ENCODE data around the gene PDZD11.
A peak's percentile ranks its signal among the peaks of the same experiment; 100 is the strongest.
"Not testable (repeated sequence)": the region's sequence is repeated elsewhere in the genome, so short reads cannot be mapped to it uniquely, and the experiment has no call there.

The PDZD11 gene, protein sequence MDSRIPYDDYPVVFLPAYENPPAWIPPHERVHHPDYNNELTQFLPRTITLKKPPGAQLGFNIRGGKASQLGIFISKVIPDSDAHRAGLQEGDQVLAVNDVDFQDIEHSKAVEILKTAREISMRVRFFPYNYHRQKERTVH

DNA sequence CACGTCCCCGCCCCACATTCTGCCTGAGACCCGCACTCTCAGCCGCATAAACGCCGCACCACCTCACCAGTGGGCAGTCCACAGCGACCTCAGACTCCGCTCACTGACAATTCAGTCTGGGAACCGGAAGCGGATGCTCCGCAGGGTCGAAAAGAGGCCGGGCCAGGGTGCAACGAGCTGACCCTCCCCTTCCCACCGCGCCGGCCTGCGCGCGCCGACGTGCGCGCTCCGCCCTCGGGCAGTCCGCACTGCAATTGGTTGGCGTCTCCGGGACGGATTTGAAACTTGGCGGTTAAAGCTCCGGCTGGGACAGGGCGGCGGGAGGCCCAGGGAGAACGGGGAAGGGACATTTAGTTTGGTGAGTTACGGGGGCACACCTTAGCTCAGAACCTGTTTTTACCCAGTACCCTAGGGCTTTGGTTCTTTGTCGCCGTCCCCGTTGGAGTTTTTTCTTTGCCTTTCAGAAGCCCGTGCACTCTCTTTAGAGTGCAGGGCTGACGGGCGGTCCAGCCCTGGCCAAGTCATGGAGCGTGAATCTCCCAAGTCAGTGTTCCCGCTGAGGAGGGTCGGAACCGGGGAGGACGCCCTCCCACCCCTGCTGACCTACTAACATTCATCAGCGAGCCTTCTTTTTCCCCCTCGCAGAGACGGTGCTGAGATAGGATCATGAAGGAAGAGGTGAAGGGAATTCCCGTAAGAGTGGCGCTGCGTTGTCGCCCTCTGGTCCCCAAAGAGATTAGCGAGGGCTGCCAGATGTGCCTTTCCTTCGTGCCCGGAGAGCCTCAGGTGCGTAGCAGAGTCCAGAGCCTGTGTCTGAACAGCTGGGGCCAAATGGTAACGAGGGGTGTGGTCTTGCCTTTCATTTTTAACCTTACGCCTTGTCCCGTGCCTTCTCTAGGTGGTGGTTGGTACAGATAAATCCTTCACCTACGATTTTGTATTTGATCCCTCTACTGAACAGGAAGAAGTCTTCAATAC, at the start of gene PDZD11, which contains the start of gene KIF4A:
TSS of gene PDZD11 (minus strand) at position 135 of the 978 bp plus-strand sequence. CDS start 586 bp downstream, outside the sequence.
TSS of gene KIF4A (plus strand) at position 312 of the 978 bp plus-strand sequence. CDS start at position 667, 355 bp downstream.
- DNase-seq = peak; percentile 79 to 85

GRCh38 chrX:70338290-70338689, 48.6 kb upstream of the PDZD11 start:
- no peak for DNase-seq

DNA sequence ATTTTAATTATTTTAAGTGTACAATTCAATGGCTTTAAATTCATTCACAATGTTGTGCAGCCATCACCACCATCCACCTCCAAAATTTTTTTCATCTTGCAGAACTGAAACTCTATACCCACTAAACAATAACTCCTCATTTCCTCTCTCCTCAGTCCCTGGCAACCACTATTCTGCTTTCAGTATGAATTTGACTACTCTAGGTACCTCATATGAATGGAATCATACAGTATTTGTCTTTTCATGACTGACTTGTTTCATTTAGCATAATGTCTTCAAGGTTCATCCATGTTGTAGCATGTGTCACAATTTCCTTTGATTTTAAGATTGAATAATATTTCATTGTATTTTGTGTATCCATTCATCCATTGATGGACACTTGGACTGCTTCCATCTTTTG, 47.0 kb upstream of the PDZD11 start:
- DNase-seq = no peak

- no peak for DNase-seq
Measured at GRCh38 chrX:70332600-70332999, 42.9 kb upstream of the PDZD11 start.

- DNase-seq = no peak
Measured at GRCh38 chrX:70331161-70331560, 41.4 kb upstream of the PDZD11 start.

DNA sequence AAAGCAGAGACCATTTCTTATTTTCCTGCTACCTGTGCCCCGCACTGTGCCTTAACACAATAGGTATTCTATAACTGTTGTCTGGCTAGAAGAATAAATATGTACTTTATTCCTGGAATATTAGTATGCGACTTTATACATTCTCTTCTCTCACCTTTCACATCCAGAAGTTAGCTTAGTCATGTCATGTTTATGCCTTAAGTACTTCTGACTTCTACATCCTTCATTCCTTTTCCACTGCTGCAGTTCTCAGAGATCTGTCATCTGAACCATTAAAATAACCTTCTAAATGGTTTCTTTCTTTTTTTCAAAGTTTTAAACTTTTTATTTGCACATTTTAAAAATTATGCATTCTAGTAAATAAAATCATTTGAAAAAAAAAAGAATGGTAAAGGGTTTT, 34.6 kb upstream of the PDZD11 start:
- DNase-seq = no peak

DNA sequence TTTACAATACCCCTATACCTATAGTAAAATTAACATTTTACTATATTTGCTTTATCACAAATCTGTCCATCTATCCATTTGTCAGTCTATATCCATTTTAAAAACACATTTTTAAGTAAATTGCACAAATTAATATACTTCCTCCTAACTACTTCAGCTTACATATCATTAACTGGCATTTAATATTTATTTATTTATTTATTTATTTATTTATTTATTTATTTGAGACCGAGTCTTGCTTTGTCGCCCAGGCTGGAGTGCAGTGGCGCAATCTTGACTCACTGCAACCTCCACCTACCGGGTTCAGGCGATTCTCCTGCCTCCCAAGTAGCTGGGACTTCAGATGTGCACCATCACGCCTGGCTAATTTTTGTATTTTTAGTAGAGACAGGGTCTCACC, 33.9 kb upstream of the PDZD11 start:
- DNase-seq = not testable (repeated sequence)

GRCh38 chrX:70322784-70323183, 33.1 kb upstream of the PDZD11 start:
- DNase-seq = no peak

DNA sequence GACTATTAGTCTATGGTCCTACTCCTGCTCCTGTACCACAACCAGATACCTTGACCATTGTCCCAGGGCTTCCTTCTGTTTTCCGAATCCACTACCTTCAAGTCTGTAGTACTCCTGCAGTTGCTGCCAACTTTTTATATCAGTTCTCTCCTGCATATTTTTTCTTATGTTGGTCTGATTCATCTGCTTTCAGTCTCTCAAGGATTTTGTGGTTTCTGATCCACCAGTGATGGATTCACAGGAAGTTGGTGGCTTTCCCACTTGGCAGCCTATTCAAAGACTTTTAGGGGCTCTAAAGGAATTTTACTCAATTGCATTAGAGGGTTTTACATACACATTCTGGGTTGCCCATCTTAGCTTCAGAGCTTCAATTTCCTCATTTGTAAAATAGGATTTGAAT, 23.8 kb upstream of the PDZD11 start:
- DNase-seq = no peak

DNA sequence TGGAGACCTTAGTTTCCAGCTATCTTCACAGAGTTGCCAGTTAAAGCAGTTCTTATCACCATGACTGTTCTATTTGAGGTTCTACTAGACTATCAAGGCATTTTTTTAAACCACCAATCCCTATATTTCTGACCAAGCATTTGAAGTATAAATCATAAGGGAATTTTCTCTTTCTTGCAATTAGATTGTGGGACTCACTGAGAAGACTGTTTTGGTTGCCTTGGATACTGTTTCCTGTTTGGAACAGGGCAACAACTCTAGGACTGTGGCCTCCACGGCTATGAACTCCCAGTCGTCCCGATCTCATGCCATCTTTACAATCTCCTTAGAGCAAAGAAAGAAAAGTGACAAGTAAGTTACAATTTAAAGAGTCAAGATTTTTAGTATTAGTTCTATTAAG, 12.0 kb upstream of the PDZD11 start:
- DNase-seq = no peak

DNA sequence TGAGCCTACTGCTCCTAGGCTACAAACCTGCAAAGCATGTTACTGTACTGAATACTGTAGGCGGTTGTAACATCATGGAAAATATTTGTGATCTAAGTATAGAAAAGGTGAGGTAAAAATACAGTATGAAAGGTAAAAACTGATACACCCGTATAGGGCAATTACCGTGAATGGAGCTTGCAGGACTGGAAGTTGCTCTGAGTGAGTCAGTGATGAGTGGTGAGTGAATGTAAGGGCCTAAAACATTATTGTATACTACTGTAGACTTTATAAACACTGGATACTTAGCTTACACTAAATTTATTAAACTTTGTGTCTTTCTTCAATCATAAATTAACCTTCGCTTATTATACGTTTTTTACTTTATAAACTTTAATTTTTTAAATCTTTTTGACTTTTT, 3.9 kb upstream of the PDZD11 start:
- no peak for DNase-seq

DNA sequence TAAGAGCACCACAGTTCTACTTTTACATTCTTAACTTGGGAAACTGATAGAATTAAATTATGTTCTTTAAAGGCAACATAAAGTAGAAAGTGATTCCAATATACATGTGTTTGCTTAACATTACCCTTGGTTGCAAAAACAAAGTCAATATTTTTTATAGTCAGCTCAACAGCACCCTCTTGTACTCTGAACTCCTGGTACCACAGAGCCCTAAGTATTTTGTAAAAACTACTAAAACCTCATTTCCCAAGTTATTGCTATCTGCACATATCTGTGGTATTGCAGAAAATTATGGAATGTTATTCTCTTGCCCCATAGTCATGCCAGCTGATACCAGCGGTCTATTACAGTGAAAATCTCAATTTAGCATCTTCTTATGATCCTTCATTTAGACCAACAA, 3.1 kb upstream of the PDZD11 start:
- DNase-seq = no peak

- no peak for DNase-seq
Measured at GRCh38 chrX:70289168-70289792, 447 bp downstream of the PDZD11 start.

DNA sequence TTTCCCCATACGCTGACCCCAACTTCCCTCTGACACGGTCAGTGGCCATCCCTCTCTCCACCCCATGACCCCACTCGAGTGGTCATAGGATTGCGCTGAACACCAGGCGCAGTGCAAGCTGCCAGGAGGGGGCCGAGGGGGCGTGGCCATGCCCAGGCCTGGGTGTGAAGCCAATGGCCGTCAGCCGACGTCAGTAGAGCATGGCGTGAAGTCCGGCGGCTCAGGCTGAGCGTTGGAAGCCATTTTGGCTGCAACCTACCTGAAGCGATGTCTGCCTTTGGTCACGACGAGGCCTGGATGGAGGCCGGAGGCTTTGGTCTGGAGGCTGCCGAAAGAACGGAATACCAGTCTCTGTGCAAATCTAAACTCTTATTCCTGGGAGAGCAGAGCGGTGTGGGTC, 7.8 kb downstream of the PDZD11 start, which contains the start of gene RAB41:
TSS of gene RAB41 (plus strand) at position 222 of the 400 bp plus-strand sequence. CDS start at position 268, 46 bp downstream.
- DNase-seq = no peak

GRCh38 chrX:70280573-70280972, 9.2 kb downstream of the PDZD11 start:
- no peak for DNase-seq

DNA sequence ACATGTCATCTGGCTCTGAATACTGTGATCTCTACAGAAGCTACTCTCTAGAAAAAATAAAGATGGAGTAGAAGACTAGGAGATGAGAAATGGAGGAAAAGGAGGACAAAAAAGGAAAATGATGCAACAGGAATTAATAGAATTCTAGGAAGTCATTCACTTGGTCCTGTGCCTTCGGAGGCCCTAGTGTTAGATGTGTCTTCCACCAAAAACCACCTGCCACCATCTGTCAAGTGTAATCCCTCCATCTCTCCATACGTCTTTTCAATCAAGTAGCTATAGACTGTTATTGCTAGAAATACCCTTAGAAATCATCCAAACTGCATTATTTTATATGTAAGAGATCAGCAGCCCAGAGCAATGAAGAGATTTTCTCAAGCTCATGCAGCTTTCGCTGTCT, 10.6 kb downstream of the PDZD11 start:
- DNase-seq = no peak

- DNase-seq = not testable (repeated sequence)
Measured at GRCh38 chrX:70274029-70274428, 15.7 kb downstream of the PDZD11 start.

- no peak for DNase-seq
Measured at GRCh38 chrX:70268034-70268433, 21.7 kb downstream of the PDZD11 start, which contains the start of gene ARR3. Gene ARR3, plus strand, starts transcription at chrX:70268334. Its CDS starts 1,052 bp downstream, at chrX:70269386.

GRCh38 chrX:70264784-70265183, 24.9 kb downstream of the PDZD11 start:
- DNase-seq = no peak

DNA sequence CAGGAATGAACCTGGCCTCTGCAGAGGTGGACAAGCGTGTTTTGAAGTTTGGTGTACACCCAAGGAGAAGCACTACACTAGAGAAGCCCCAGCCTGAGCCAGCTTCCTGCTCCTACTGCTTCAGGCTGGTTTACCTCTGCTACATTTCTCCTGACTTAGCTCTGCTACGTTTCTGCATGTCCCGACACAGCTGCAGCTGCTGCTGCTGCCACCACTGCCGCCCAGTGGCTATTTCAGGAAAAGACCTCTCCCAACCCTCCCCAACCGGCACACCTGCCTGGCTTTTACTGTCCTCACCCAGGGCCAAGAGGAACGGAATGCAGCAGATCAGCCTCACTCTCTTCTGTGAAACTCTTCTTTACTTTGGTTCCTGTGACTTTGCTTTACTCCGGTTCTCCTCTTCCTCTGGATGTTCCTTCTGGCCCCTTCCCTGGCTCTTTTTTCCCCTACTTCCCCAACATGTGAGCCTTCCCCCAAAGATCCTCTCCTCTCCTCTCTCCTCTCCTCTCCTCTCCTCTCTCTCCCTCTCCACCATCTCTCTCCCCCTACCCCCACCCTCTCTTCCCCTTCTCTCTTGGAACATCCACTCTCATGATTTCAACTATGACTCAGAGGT, 26.7 kb downstream of the PDZD11 start:
- peak in 1 of 2 donors; percentile 8 for DNase-seq

DNA sequence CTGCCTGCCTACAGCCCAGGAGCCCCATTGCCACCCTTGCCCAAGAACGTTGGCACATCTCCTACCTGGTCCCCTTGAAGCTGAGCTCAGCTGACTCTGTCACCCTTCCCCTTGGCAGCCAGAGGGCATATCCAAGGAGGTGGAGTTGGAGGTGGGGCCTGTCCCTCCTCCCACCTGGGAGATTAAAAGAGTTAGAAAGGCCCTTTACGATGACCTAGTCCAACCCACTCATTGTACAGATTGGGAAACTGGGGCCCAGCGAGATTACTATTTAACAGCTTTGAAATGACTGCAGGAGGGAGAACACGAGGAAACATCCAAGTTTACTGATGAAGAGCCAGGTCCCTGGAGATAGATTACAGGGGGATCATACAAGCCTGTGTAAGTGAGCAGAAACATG, 29.6 kb downstream of the PDZD11 start, which contains the start of gene P2RY4:
TSS of gene P2RY4 (minus strand) at position 101 of the 400 bp plus-strand sequence. CDS start 580 bp downstream, outside the sequence.
- no peak for DNase-seq

DNA sequence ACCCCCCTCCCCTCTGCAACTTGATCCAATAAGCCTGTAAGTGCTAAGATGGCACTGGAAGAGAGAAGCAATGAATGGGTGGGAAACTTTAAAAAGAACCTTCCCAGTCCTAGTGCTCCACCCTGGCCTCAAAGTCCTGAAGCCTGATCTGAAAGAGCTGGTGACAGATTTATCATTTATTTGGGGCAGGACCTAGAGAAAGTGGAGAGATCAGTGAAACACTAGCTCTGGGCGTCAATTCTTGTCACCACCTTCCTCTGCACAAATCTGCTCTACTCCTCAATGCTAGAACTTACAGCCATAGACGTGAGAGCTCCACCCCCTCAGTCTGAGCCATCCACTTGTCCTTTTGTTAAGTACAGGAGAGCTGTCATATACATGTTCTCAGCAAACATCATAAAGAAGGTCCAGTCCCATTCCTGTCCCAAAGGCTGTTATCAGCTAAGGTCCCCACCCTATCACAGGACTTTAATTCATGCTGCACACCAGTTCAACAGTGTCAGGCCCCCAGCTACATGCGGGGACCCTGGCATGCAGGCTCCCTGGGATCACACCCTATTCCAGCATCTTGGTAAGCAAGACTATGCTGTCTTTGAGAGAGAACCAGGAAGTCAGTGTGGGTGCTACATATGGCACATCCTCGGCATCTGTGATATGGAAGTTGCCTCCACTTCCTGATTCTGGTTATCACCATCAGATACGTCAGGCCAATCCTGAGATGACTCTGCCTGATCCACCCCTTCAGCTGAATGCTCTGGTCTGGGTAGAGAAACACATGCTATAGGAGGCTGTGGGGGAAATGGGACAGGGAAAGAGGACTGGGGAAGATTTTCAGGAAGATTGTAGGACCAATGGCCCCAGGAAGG, 32.1 kb downstream of the PDZD11 start:
- DNase-seq = no peak

All from CD4-positive, alpha-beta T cell treated with Interferon alpha-2 for 1 hour (primary cell).